H1 (cell line): ENCODE measurements around the gene ZNF367. TPM values are rescaled to one million over a fixed set of nuclear protein-coding genes. Genes with fewer than 3 reads are reported as not detected.

Source experiments
- CTCF ChIA-PET: fragments of 300-600 bp; sonication (Branson Sonifier 250); formaldehyde crosslinking; loops from one replicate; lab custom pipeline; 2021; ENCODE audit not compliant: partially characterized antibody; lab: Charles Lee
- POLR2A ChIA-PET: fragments of 300-600 bp; sonication (Branson Sonifier 250); formaldehyde crosslinking; loops from one replicate; lab custom pipeline; 2021; ENCODE audit warnings: inconsistent platforms; ENCODE audit not compliant: partially characterized antibody; lab: Charles Lee
- DNase-seq, 2 experiments: peaks; one replicate each; pipeline versions ENCODE4 v3.0.0 to v3.0.0-alpha.2; 2010 to 2022; ENCODE audit warnings: low spot score in 2 of 2, low read depth in 1 of 2, mixed read lengths in 1 of 2
- FAIRE-seq: peaks from 2 replicates; lab custom pipeline; 2011; peaks lifted over from hg19 to GRCh38; lab: Jason Lieb, UNC
- H2AFZ ChIP-seq: 2 replicates; pipeline ENCODE4 v1.8.1; 2012; ENCODE audit warnings: low read length, inconsistent platforms
- H2AK5ac ChIP-seq: 2 replicates; pipeline ENCODE4 v1.6.1; 2013; ENCODE audit warnings: low read depth, low read length
- H2BK120ac ChIP-seq: replicated peaks from 2 replicates; pipeline ENCODE3; 2013; ENCODE audit warnings: low read depth, low read length, inconsistent platforms
- H2BK12ac ChIP-seq: 2 replicates; pipeline ENCODE4 v1.6.1; 2013; ENCODE audit warnings: low read depth, low read length
- H2BK15ac ChIP-seq: 2 replicates; pipeline ENCODE4 v1.6.1; 2013; ENCODE audit warnings: low read length
- H2BK20ac ChIP-seq: 2 replicates; pipeline ENCODE4 v1.6.1; 2013; ENCODE audit warnings: low read length
- H2BK5ac ChIP-seq: 2 replicates; pipeline ENCODE4 v1.6.1; 2013; ENCODE audit warnings: low read depth, low read length
- H3K14ac ChIP-seq: 2 replicates; pipeline ENCODE4 v1.6.1; 2013; ENCODE audit warnings: inconsistent platforms; ENCODE audit not compliant: insufficient read length
- H3K18ac ChIP-seq: 2 replicates; pipeline ENCODE4 v1.6.1; 2013; ENCODE audit warnings: low read length; ENCODE audit errors: extremely low read depth
- H3K23ac ChIP-seq: 2 replicates; pipeline ENCODE4 v1.6.1; 2013; ENCODE audit warnings: inconsistent platforms; ENCODE audit not compliant: insufficient read length
- H3K23me2 ChIP-seq: 2 replicates; pipeline ENCODE4 v1.6.1; 2013; ENCODE audit warnings: low read depth, low read length
- H3K27ac ChIP-seq: 2 replicates; pipeline ENCODE4 v1.6.1; 2011; ENCODE audit warnings: low read depth, low read length, inconsistent platforms
- H3K27me3 ChIP-seq, 4 experiments: replicated peaks in 1 of 4; 1 replicate in 1 of 4; 2 replicates in 3 of 4; pipeline versions ENCODE4 v1.6.1 to v1.8.1; 2011 to 2013; ENCODE audit warnings: low read length in 3 of 4, mild to moderate bottlenecking in 3 of 4, inconsistent platforms in 2 of 4, mixed read lengths in 2 of 4, moderate library complexity in 1 of 4; ENCODE audit not compliant: control insufficient read depth in 3 of 4, insufficient read depth in 3 of 4; ENCODE audit errors: extremely low read depth in 1 of 4
- H3K36me3 ChIP-seq, 4 experiments: 2 replicates each; pipeline versions ENCODE4 v1.6.1 to v1.8.1; 2011 to 2013; ENCODE audit warnings: mild to moderate bottlenecking in 4 of 4, low read length in 3 of 4, moderate library complexity in 2 of 4, control low read depth in 1 of 4, inconsistent platforms in 1 of 4; ENCODE audit not compliant: insufficient read depth in 4 of 4, control insufficient read depth in 2 of 4
- H3K4ac ChIP-seq: replicated peaks from 2 replicates; pipeline ENCODE3; 2013; ENCODE audit warnings: low read length, low read depth, mixed read lengths, inconsistent platforms; ENCODE audit not compliant: insufficient read length
- H3K4me1 ChIP-seq, 4 experiments: replicated peaks in 1 of 4; 1 replicate in 1 of 4; 2 replicates in 3 of 4; pipeline versions ENCODE4 v1.6.1 to v1.8.1; 2011 to 2013; ENCODE audit warnings: low read length in 3 of 4, inconsistent platforms in 2 of 4, mixed read lengths in 1 of 4; ENCODE audit not compliant: insufficient read depth in 4 of 4, control insufficient read depth in 3 of 4
- H3K4me2 ChIP-seq, 2 experiments: 2 replicates each; pipeline versions ENCODE4 v1.6.1 to v1.8.1; 2011 to 2013; ENCODE audit warnings: low read depth in 2 of 2, low read length in 2 of 2, control low read depth in 1 of 2, inconsistent platforms in 1 of 2, mild to moderate bottlenecking in 1 of 2; ENCODE audit not compliant: insufficient read depth in 1 of 2
- H3K4me3 ChIP-seq, 4 experiments: fragments of 200-600, 300-600 bp in 1 of 4; sonication (generic), shearing (Covaris generic), sonication (Bioruptor Twin) in 1 of 4; 2 replicates each; pipeline versions ENCODE4 v1.5.1 to v1.8.1; 2011 to 2016; ENCODE audit warnings: low read length in 4 of 4, low read depth in 3 of 4, control low read depth in 2 of 4, inconsistent platforms in 2 of 4, mild to moderate bottlenecking in 2 of 4, mixed read lengths in 1 of 4, moderate library complexity in 1 of 4; ENCODE audit not compliant: insufficient read depth in 2 of 4; ENCODE audit errors: extremely low read depth in 1 of 4
- H3K56ac ChIP-seq: replicated peaks from 2 replicates; pipeline ENCODE3; 2013; ENCODE audit warnings: low read depth, mild to moderate bottlenecking, mixed read lengths, low read length, inconsistent platforms; ENCODE audit not compliant: insufficient read length
- H3K79me1 ChIP-seq: 2 replicates; pipeline ENCODE4 v1.6.1; 2013; ENCODE audit warnings: low read depth, low read length, control low read depth
- H3K79me2 ChIP-seq, 2 experiments: 2 replicates each; pipeline versions ENCODE4 v1.6.1 to v1.8.1; 2012 to 2013; ENCODE audit warnings: low read length in 2 of 2, mild to moderate bottlenecking in 2 of 2, inconsistent platforms in 1 of 2; ENCODE audit not compliant: insufficient read depth in 2 of 2, control insufficient read depth in 1 of 2
- H3K9ac ChIP-seq, 4 experiments: replicated peaks in 1 of 4; 1 replicate in 1 of 4; 2 replicates in 3 of 4; pipeline versions ENCODE4 v1.6.1 to v1.8.1; 2011 to 2013; ENCODE audit warnings: low read depth in 3 of 4, low read length in 3 of 4, control low read depth in 2 of 4, mild to moderate bottlenecking in 2 of 4, moderate library complexity in 2 of 4, inconsistent platforms in 1 of 4; ENCODE audit errors: extremely low read depth in 1 of 4
- H3K9me3 ChIP-seq, 2 experiments: 2 replicates each; pipeline versions ENCODE4 v1.6.1 to v1.8.1; 2012 to 2013; ENCODE audit warnings: mild to moderate bottlenecking in 2 of 2, moderate library complexity in 2 of 2, control low read depth in 1 of 2, inconsistent platforms in 1 of 2, low read depth in 1 of 2, low read length in 1 of 2, mixed read lengths in 1 of 2; ENCODE audit not compliant: insufficient read depth in 2 of 2
- H4K20me1 ChIP-seq, 2 experiments: replicated peaks in 1 of 2; 2 replicates each; pipeline versions ENCODE3 to v1.8.1; 2011 to 2013; ENCODE audit warnings: inconsistent platforms in 2 of 2, low read length in 2 of 2, mild to moderate bottlenecking in 1 of 2; ENCODE audit not compliant: insufficient read depth in 2 of 2, control insufficient read depth in 1 of 2
- H4K5ac ChIP-seq: 2 replicates; pipeline ENCODE4 v1.6.1; 2013; ENCODE audit warnings: low read length, low read depth, mixed read lengths, inconsistent platforms; ENCODE audit not compliant: insufficient read length
- H4K8ac ChIP-seq: 2 replicates; pipeline ENCODE4 v1.8.0; 2013; ENCODE audit warnings: mild to moderate bottlenecking, moderate library complexity, low read length, inconsistent platforms; ENCODE audit not compliant: insufficient read depth; ENCODE audit errors: extremely low read depth
- H4K91ac ChIP-seq: replicated peaks from 2 replicates; pipeline ENCODE3; 2013; ENCODE audit warnings: low read length, mixed read lengths, inconsistent platforms; ENCODE audit not compliant: insufficient read length
- POLR2A ChIP-seq, 2 experiments: IDR thresholded peaks; 1 replicate in 1 of 2; 2 replicates in 1 of 2; pipeline ENCODE4 v1.6.1; 2011; ENCODE audit warnings: low read depth in 2 of 2, low read length in 2 of 2, mild to moderate bottlenecking in 2 of 2; ENCODE audit errors: control extremely low read depth in 1 of 2
- SP4 ChIP-seq: IDR thresholded peaks from 2 replicates; pipeline ENCODE4 v1.6.1; 2012; ENCODE audit warnings: low read length, inconsistent platforms
- WGBS, 2 experiments: shearing (Covaris generic) in 1 of 2; methylation state at CpG; one replicate each; pipeline versions ENCODE4 v1.1.6 to v1.1.7; 2013 to 2015; ENCODE audit warnings: low lambda C conversion rate in 2 of 2, mixed read lengths in 2 of 2, inconsistent platforms in 1 of 2, low coverage in 1 of 2, missing lambda C conversion rate in 1 of 2; ENCODE audit not compliant: insufficient replicate concordance in 2 of 2, insufficient coverage in 1 of 2, insufficient read length in 1 of 2; ENCODE audit errors: extremely low coverage in 1 of 2, missing lambda C conversion rate in 1 of 2; 5-methylcytosine and 5-hydroxymethylcytosine counted together
- polyA plus RNA-seq, 7 experiments: library from polyadenylated mRNA; depleted of rRNA in 3 of 7; stranded (reverse) in 5 of 7; unstranded in 2 of 7; fragments of >200 nt in 5 of 7; fragments of 200-250 nt in 2 of 7; gene quantifications; 1 replicate in 5 of 7; 2 replicates in 1 of 7; 4 replicates in 1 of 7; pipeline versions ENCODE4 v1.2.1 to v1.2.3, GENCODE V29; 2011 to 2013; ENCODE audit warnings: missing spikeins in 2 of 7, mixed read lengths in 2 of 7
- total RNA-seq: library from RNA; stranded (reverse); fragmentation: NEBNext Ultra II Directional; extraction: Animal tissue kit (Norgen Biotek cat#: 25700); gene quantifications from 2 replicates; pipeline ENCODE4 v1.2.1, GENCODE V29; 2021

ZNF367 gene
- total and polyA plus RNA-seq, 2 of the 8 experiments (the other 6 are each of a cell fraction or from before 2014, with no cell fraction given), result 2.2 to 8.2 TPM

DNA sequence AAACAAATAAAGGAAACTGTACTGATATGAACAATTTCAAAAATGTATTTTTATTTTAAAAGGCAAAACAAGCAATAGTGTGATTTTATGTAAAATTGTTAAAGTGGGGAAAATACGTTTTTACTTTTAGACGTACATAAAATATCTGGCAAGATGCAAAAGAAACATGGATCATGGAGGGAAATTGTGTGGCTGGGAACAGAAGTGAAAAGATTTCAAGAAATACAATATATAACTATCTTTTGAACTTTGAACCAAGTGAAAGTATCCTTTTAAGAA is 1.5 kb upstream of the ZNF367 start:
- ChIA-PET CTCF (interaction anchor here (0.5 to 1.0 kb wide), 3 partner anchors 33 to 152 kb away, joined by 3 to 5 read pairs (median 3); no protein-coding TSS in a partner anchor), POLR2A (interaction anchor here (0.6 to 1.2 kb wide), 6 partner anchors 10 to 235 kb away, joined by 3 read pairs; no protein-coding TSS in a partner anchor)
- H3K14ac ChIP-seq, result no peak overlapping the region
- no peak overlapping the region for H3K27ac ChIP-seq
- H2BK120ac ChIP-seq, result no peak overlapping the region
- no peak overlapping the region; the same call in 1 of the 2 replicates for H2BK5ac ChIP-seq
- peak overlapping the region in 1 of 4 experiments; percentile 24; a peak in 1 of 7 replicates for H3K9ac ChIP-seq
- peaks cover 2 to 6% of the 10 kb centered on the region in 2 experiments for H4K20me1 ChIP-seq
- FAIRE-seq (no peak), DNase-seq (no peak)
- H3K36me3 ChIP-seq, result no peaks in the 10 kb centered on the region
- no peaks in the 10 kb centered on the region for H3K27me3 ChIP-seq
- peaks cover 2 to 23% of the 10 kb centered on the region in 2 experiments; a peak in 2 of 4 replicates for H3K79me2 ChIP-seq
- no peak overlapping the region for H3K56ac ChIP-seq
- TF ChIP-seq SP4, result 0 out of 2 replicates have a peak, but pooled peaks have one; percentile 1
- TF ChIP-seq POLR2A (IDR thresholded peaks at IDR 0.05; ENCODE audit: control extremely low read depth in 1 of 2, low read depth in 2 of 2, low read length in 2 of 2), result no peak
- no peak overlapping the region for H3K4ac ChIP-seq
- H2AK5ac ChIP-seq, result no peak overlapping the region
- H2AFZ ChIP-seq, result no peak overlapping the region
- H4K5ac ChIP-seq, result no peak overlapping the region
- peaks cover 12% of the 10 kb centered on the region for H3K23me2 ChIP-seq
- H3K79me1 ChIP-seq, result peaks cover 4% of the 10 kb centered on the region; the same call in 1 of the 2 replicates
- no peak overlapping the region for H4K8ac ChIP-seq
- H2BK20ac ChIP-seq, result no peak overlapping the region
- H3K4me3 ChIP-seq, result peak overlapping the region; percentile 82 to 98 (median 82)
- H2BK15ac ChIP-seq, result no peak overlapping the region
- H3K4me1 ChIP-seq, result peaks cover 3 to 14% (median 7%) of the 10 kb centered on the region in 4 experiments
- no peak overlapping the region for H2BK12ac ChIP-seq
- no peaks in the 10 kb centered on the region for H3K9me3 ChIP-seq
- H3K18ac ChIP-seq, result no peak overlapping the region
- H3K23ac ChIP-seq, result no peak overlapping the region
- WGBS, 2 experiments, result 26% methylated on average over 2 of the region's 2 CpGs; no CpG with 5 or more reads in 1 of the 2 experiments
- H4K91ac ChIP-seq, result no peak overlapping the region
- peak overlapping the region; percentile 75 to 98 for H3K4me2 ChIP-seq
